DND-41 (cell line): ENCODE measurements around the gene LRRC3C.

ENCODE experiments used
- ATAC-seq: fragments of 200-7000 bp; cut with Tn5 transposase; 3 replicates; pipeline ENCODE4 v1.9.1; 2021; ENCODE audit warnings: low read depth; ENCODE audit not compliant: insufficient read depth
- DNase-seq: peaks from one replicate; pipeline ENCODE4 v3.0.0-alpha.2; 2020
- H2AFZ ChIP-seq: 2 replicates; pipeline ENCODE4 v1.6.0; 2012; ENCODE audit warnings: low read depth, low read length
- H3K27ac ChIP-seq: 2 replicates; pipeline ENCODE4 v1.5.1; 2012; ENCODE audit warnings: low read length, inconsistent platforms
- H3K27me3 ChIP-seq: fragments of 200-600 bp; sonication (generic); 2 replicates; pipeline ENCODE4 v1.6.0; 2012; ENCODE audit warnings: low read length, mild to moderate bottlenecking, inconsistent platforms; ENCODE audit not compliant: insufficient read depth, poor library complexity
- H3K36me3 ChIP-seq: 2 replicates; pipeline ENCODE4 v1.5.1; 2012; ENCODE audit warnings: low read length, inconsistent platforms; ENCODE audit not compliant: insufficient read depth
- H3K4me1 ChIP-seq: 2 replicates; pipeline ENCODE4 v1.5.1; 2012; ENCODE audit warnings: mild to moderate bottlenecking, low read length; ENCODE audit not compliant: insufficient read depth
- H3K4me2 ChIP-seq: 2 replicates; pipeline ENCODE4 v1.6.0; 2012; ENCODE audit warnings: mild to moderate bottlenecking, moderate library complexity, low read length, inconsistent platforms; ENCODE audit not compliant: insufficient read depth
- H3K4me3 ChIP-seq, 2 experiments: fragments of 200-600 bp in 1 of 2; shearing (Covaris generic) in 1 of 2; 2 replicates each; pipeline ENCODE4 v1.5.1; 2012 to 2016; ENCODE audit warnings: inconsistent platforms in 2 of 2, low read length in 2 of 2, mild to moderate bottlenecking in 2 of 2, low read depth in 1 of 2, moderate library complexity in 1 of 2
- H3K79me2 ChIP-seq: 2 replicates; pipeline ENCODE4 v1.6.0; 2012; ENCODE audit warnings: low read length, inconsistent platforms; ENCODE audit not compliant: insufficient read depth
- H3K9ac ChIP-seq: 2 replicates; pipeline ENCODE4 v1.6.0; 2012; ENCODE audit warnings: low read depth, mild to moderate bottlenecking, inconsistent platforms, low read length, moderate library complexity
- H3K9me3 ChIP-seq: 2 replicates; pipeline ENCODE4 v1.5.1; 2012; ENCODE audit warnings: low read length, moderate library complexity, mild to moderate bottlenecking, inconsistent platforms; ENCODE audit not compliant: insufficient read depth, severe bottlenecking
- H4K20me1 ChIP-seq: 2 replicates; pipeline ENCODE4 v1.6.0; 2012; ENCODE audit warnings: low read length; ENCODE audit not compliant: insufficient read depth
- EZH2 ChIP-seq: IDR thresholded peaks from 3 replicates; pipeline ENCODE4 v1.6.1; 2012; ENCODE audit warnings: borderline replicate concordance, low read depth, mild to moderate bottlenecking, moderate library complexity, low read length, inconsistent platforms; ENCODE audit not compliant: severe bottlenecking
- TF ChIP-seq, protein P1 (sequence below): IDR thresholded peaks from 2 replicates; pipeline ENCODE4 v1.5.1; 2012; ENCODE audit warnings: borderline replicate concordance, low read length, moderate library complexity, mild to moderate bottlenecking; ENCODE audit not compliant: poor library complexity, severe bottlenecking; ENCODE audit errors: extremely low read depth

LRRC3C gene

DNA sequence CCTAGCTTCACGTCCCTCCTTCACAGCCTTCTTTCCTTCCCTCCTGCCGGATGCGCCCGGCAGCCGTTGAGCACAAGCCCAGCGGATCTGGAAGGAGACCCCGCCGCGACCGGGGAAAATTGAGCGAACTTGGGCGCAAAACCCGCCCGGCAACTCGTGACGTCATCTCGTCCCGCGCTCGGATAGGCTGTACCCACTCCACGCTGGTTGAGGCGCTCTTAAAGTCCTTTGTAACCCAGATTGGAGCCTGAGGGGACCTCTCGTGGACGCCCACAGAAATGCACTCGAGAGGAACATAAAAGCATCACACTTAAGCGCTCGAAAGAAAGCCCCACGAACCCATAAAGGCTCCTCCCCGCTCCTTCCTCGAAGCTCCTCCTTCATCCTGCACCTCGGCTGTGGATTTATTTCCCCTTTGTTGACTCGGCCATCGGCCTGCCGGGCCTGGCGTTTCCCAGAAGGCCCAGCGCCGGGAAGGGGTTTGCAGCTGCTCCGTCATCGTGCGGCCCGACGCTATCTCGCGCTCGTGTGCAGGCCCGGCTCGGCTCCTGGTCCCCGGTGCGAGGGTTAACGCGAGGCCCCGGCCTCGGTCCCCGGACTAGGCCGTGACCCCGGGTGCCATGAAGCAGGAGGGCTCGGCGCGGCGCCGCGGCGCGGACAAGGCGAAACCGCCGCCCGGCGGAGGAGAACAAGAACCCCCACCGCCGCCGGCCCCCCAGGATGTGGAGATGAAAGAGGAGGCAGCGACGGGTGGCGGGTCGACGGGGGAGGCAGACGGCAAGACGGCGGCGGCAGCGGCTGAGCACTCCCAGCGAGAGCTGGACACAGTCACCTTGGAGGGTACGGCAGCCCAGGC is 53.0 kb downstream of the LRRC3C start, which contains the start of gene PSMD3:
Gene PSMD3 (plus strand): TSS at position 457 of the 856 bp plus-strand sequence. CDS start 164 bp downstream, at position 621.
- Histone ChIP-seq H2AFZ (peak within 1 kb of the TSS; percentile 94), H3K27me3 (no peaks in the 10 kb centered on the region), H3K27ac (peak within 1 kb of the TSS; percentile 83), H4K20me1 (peaks cover 21% of the 10 kb centered on the region), H3K79me2 (peaks cover 44% of the 10 kb centered on the region), H3K4me2 (peak within 1 kb of the TSS; percentile 93), H3K4me1 (peaks cover 42% of the 10 kb centered on the region), H3K4me3 (peak within 1 kb of the TSS; percentile 64 to 87), H3K9ac (peak within 1 kb of the TSS; percentile 83), H3K9me3 (no peaks in the 10 kb centered on the region), H3K36me3 (peaks cover 21% of the 10 kb centered on the region)
- TF ChIP-seq EZH2: no peak
- TF ChIP-seq, protein P1, sequence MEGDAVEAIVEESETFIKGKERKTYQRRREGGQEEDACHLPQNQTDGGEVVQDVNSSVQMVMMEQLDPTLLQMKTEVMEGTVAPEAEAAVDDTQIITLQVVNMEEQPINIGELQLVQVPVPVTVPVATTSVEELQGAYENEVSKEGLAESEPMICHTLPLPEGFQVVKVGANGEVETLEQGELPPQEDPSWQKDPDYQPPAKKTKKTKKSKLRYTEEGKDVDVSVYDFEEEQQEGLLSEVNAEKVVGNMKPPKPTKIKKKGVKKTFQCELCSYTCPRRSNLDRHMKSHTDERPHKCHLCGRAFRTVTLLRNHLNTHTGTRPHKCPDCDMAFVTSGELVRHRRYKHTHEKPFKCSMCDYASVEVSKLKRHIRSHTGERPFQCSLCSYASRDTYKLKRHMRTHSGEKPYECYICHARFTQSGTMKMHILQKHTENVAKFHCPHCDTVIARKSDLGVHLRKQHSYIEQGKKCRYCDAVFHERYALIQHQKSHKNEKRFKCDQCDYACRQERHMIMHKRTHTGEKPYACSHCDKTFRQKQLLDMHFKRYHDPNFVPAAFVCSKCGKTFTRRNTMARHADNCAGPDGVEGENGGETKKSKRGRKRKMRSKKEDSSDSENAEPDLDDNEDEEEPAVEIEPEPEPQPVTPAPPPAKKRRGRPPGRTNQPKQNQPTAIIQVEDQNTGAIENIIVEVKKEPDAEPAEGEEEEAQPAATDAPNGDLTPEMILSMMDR: peak; percentile 93
- peak; percentile 90 for ATAC-seq
- peak; percentile 99 for DNase-seq

DNA sequence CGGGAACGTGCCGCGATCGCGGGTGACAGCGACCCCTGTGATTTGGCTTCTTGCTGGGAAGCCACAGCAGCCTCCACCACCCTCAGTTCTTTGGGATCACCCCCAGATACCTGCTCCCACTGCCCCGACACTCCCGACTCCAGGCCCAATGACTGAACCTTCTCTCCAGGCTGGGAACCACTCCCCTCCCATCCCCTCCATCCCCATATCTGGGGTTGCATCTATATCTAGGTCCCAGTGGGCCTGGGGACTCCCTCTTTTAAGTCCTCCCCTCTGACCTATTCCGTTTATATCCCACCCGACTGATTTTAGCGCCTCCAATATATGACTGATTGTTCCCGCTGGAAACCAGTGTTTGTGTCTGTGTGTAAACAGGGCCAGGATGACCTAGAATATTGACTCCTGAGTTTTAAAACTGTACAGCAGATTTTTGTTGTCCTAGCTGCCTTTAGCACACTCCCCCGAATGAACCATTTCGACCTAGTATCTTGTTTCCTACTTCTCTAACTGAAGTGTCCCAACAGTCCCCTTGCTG is 53.7 kb downstream of the LRRC3C start:
- TF ChIP-seq, protein P1: peak; percentile 23
- TF ChIP-seq EZH2: no peak
- H3K9ac ChIP-seq: peak overlapping the region; percentile 83
- peak overlapping the region; percentile 80 for H3K27ac ChIP-seq
- DNase-seq (no peak), ATAC-seq (no peak)
- peaks cover 44% of the 10 kb centered on the region for H3K79me2 ChIP-seq
- peak overlapping the region; percentile 64 to 87 for H3K4me3 ChIP-seq
- H3K4me2 ChIP-seq: peak overlapping the region; percentile 93
- no peaks in the 10 kb centered on the region for H3K9me3 ChIP-seq
- peaks cover 28% of the 10 kb centered on the region for H3K36me3 ChIP-seq
- H2AFZ ChIP-seq: peak overlapping the region; percentile 62
- peaks cover 42% of the 10 kb centered on the region for H3K4me1 ChIP-seq
- peaks cover 21% of the 10 kb centered on the region for H4K20me1 ChIP-seq
- H3K27me3 ChIP-seq: no peaks in the 10 kb centered on the region

DNA sequence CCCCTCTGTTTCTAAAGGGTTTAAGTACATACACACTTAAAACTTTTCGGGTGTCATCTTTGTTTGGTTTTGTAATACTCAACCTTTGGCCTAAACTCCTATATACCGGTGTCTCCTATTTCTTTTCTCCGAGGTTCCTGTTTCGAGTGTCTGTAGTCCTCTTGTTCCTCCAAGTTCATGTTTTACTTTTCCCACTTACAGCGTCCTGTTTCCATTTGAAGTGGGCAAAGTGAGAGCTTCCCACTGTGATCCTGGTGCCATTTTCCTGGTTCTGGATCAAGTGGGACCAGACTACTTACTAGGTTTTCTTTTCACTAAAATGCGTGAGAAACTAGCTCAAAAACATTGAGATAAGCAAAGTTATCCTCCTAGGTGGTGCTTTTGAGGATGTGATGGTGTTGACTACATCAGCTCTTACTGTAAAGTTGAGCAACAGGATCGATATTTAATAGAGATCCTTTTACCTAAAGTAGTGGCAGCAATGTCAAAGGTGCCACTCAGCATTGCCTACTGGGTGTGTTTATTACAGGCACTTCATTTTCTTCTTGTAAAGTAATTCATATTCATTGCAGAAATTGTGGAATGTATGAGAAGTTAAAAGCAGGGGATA is 54.3 kb downstream of the LRRC3C start:
- Histone ChIP-seq H3K27me3 (no peaks in the 10 kb centered on the region), H3K4me3 (peak overlapping the region; percentile 64 to 87), H4K20me1 (peaks cover 25% of the 10 kb centered on the region), H3K9ac (peak overlapping the region; percentile 83), H3K27ac (peak overlapping the region; percentile 80), H3K9me3 (no peaks in the 10 kb centered on the region), H3K4me1 (peaks cover 42% of the 10 kb centered on the region), H3K36me3 (peaks cover 34% of the 10 kb centered on the region), H3K4me2 (peak overlapping the region; percentile 93), H2AFZ (no peak overlapping the region), H3K79me2 (peaks cover 44% of the 10 kb centered on the region)
- TF ChIP-seq EZH2: no peak
- TF ChIP-seq, protein P1: no peak
- ATAC-seq (no peak), DNase-seq (no peak)
